ENCODE measurements around the gene PRKG1. TPM values are rescaled to one million over a fixed set of nuclear protein-coding genes. Genes with fewer than 3 reads are reported as not detected.

The PRKG1 gene
- total RNA-seq, 4 donors from 2014 or later: 17.1 to 36.4 (median 25.8) TPM

DNA sequence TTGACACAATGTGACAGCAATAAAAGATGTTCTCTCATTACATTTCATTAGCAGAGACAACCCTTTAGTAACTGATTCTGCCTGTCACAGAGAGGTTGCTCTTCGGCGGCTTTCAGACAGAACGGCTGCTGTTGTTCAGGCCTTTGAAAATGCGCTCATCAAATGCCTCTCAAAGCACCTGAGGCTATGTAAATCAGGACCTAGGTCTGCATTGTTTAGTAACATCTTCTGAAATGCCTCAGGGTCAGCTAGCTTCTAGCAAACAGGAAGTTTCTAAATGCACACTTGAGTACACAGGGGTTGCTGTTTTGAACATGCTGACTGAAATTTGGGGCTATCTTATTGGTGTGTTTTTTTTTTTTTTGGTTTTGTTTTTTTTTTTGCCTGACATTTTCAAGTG lies 1096.5 kb downstream of the PRKG1 start:
- DNase-seq (ENCODE audit: low spot score): no peak
- TF ChIP-seq, protein P1, sequence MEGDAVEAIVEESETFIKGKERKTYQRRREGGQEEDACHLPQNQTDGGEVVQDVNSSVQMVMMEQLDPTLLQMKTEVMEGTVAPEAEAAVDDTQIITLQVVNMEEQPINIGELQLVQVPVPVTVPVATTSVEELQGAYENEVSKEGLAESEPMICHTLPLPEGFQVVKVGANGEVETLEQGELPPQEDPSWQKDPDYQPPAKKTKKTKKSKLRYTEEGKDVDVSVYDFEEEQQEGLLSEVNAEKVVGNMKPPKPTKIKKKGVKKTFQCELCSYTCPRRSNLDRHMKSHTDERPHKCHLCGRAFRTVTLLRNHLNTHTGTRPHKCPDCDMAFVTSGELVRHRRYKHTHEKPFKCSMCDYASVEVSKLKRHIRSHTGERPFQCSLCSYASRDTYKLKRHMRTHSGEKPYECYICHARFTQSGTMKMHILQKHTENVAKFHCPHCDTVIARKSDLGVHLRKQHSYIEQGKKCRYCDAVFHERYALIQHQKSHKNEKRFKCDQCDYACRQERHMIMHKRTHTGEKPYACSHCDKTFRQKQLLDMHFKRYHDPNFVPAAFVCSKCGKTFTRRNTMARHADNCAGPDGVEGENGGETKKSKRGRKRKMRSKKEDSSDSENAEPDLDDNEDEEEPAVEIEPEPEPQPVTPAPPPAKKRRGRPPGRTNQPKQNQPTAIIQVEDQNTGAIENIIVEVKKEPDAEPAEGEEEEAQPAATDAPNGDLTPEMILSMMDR (IDR thresholded peaks at IDR 0.05): no peak
- ATAC-seq (ENCODE audit: low FRiP score): no peak

DNA sequence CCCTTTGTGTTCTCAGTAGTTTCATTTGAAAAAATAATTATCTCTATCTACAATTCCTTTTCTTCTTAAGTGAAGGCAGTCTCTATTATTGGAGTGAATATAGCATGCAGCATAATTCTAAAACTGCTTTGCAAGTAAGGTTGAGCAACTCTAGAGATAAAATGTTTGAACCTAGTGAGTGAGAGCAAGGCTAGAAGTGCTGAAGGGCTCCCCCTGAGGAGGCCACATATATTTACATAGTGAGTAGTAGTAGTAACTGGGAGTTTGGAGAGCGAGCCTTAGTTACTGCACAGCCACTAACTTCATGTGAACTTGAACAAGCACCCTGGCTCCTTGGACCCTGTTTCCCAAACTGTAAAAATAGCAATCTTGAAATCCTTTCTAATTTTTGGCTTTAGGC lies 1098.3 kb downstream of the PRKG1 start:
- ATAC-seq (ENCODE audit: low FRiP score): no peak
- TF ChIP-seq, protein P1 (IDR thresholded peaks at IDR 0.05): no peak
- DNase-seq (ENCODE audit: low spot score): no peak

GRCh38 chr10:52185256-52185655 lies 1111.0 kb downstream of the PRKG1 start:
- DNase-seq (ENCODE audit: low spot score) (no peak), ATAC-seq (ENCODE audit: low FRiP score) (no peak)
- TF ChIP-seq, protein P1 (IDR thresholded peaks at IDR 0.05): no peak

DNA sequence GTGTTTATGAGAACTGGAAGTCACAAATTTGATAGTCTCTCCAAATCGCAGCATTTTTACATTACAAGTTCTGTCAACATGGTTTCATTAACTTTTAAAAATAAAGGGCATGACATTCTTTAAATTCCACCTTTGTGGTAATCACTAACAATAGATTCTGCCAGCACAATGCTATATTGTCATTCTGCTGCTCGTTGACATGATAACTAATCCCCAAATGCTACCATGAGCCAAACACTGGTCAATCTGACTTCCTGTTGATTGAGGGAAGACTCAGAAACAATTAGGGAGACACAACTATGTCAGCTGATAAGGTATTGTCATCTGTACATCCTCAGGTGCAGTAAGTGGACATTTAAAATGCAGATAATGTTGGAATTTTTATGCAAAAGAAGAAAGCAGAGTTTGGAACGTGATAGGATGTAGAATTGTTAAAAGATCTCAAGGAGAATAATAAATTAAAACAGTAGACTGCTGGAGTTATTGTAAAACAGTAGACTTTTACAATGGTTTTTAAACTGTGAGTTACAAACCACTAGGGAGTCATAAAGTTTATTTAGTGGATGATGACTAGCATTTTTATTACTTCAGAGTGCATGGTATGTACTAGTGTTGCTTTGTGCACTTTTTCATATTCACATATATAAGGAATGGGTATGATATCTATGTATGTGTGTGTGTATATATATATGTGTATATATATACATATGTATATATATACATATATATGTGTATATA lies 1113.4 kb downstream of the PRKG1 start:
- no peak for DNase-seq (ENCODE audit: low spot score)
- no peak for ATAC-seq (ENCODE audit: low FRiP score)
- TF ChIP-seq, protein P1 (IDR thresholded peaks at IDR 0.05): no peak

GRCh38 chr10:52191049-52191448 lies 1116.8 kb downstream of the PRKG1 start:
- TF ChIP-seq, protein P1 (IDR thresholded peaks at IDR 0.05): no peak
- no peak for ATAC-seq (ENCODE audit: low FRiP score)
- DNase-seq (ENCODE audit: low spot score): no peak

- ATAC-seq (ENCODE audit: low FRiP score): no peak
- DNase-seq (ENCODE audit: low spot score): no peak
- TF ChIP-seq, protein P1 (IDR thresholded peaks at IDR 0.05): no peak
These were observed 1119.9 kb downstream of the PRKG1 start for GRCh38 chr10:52194191-52194590.

GRCh38 chr10:52194716-52195115 lies 1120.4 kb downstream of the PRKG1 start:
- no peak for DNase-seq (ENCODE audit: low spot score)
- TF ChIP-seq, protein P1 (IDR thresholded peaks at IDR 0.05): no peak
- ATAC-seq (ENCODE audit: low FRiP score): no peak

Data from omental fat pad (tissue), 4 donors.